ENCODE measurements around the gene SLA2. TPM values are rescaled to one million over a fixed set of nuclear protein-coding genes. Genes with fewer than 3 reads are reported as not detected.

SLA2 gene
- total and polyA plus RNA-seq, 2 of the 8 experiments (the other 6 are each of a cell fraction or from before 2014, with no cell fraction given), result 0.18 TPM; not detected in 1

GRCh38 chr20:36655004-36655403 is 9.0 kb upstream of the SLA2 start:
- DNase-seq (ENCODE audit: low read depth in 1 of 2, low spot score in 2 of 2), result no peak
- H4K8ac ChIP-seq (ENCODE audit: extremely low read depth, insufficient read depth, low read length), result no peak overlapping the region
- H3K4ac ChIP-seq (replicated peaks; ENCODE audit: insufficient read length, low read depth, low read length), result no peak overlapping the region
- H3K4me1 ChIP-seq (replicated peaks in 1 of 4; ENCODE audit: control insufficient read depth in 3 of 4, insufficient read depth in 4 of 4, low read length in 3 of 4), result no peaks in the 10 kb centered on the region
- H3K14ac ChIP-seq (ENCODE audit: insufficient read length), result no peak overlapping the region
- H3K9ac ChIP-seq (replicated peaks in 1 of 4; ENCODE audit: extremely low read depth in 1 of 4, low read depth in 3 of 4, low read length in 3 of 4), result no peak overlapping the region
- H3K9me3 ChIP-seq (ENCODE audit: insufficient read depth in 2 of 2, low read depth in 1 of 2, low read length in 1 of 2), result no peaks in the 10 kb centered on the region
- no peak overlapping the region for H3K4me2 ChIP-seq (ENCODE audit: insufficient read depth in 1 of 2, low read depth in 2 of 2, low read length in 2 of 2)
- H3K36me3 ChIP-seq (ENCODE audit: control insufficient read depth in 2 of 4, insufficient read depth in 4 of 4, low read length in 3 of 4), result peaks cover 0 to 2% (median 0%) of the 10 kb centered on the region in 4 experiments; a peak in 2 of 8 replicates
- no peak overlapping the region for H4K91ac ChIP-seq (replicated peaks; ENCODE audit: insufficient read length, low read length)
- H3K56ac ChIP-seq (replicated peaks; ENCODE audit: insufficient read length, low read depth, low read length), result no peak overlapping the region
- H2BK20ac ChIP-seq (ENCODE audit: low read length), result no peak overlapping the region
- WGBS, 2 experiments (ENCODE audit: extremely low coverage in 1 of 2, insufficient coverage in 1 of 2, insufficient read length in 1 of 2, insufficient replicate concordance in 2 of 2, low coverage in 1 of 2, low lambda C conversion rate in 2 of 2, missing lambda C conversion rate in 1 of 2), result 95% methylated on average over 3 of the region's 3 CpGs; no CpG with 5 or more reads in 1 of the 2 experiments
- no peaks in the 10 kb centered on the region for H3K79me1 ChIP-seq (ENCODE audit: low read depth, low read length)
- no peak for FAIRE-seq
- no peaks in the 10 kb centered on the region for H4K20me1 ChIP-seq (replicated peaks in 1 of 2; ENCODE audit: control insufficient read depth in 1 of 2, insufficient read depth in 2 of 2, low read length in 2 of 2)
- H3K27me3 ChIP-seq (replicated peaks in 1 of 4; ENCODE audit: control insufficient read depth in 3 of 4, extremely low read depth in 1 of 4, insufficient read depth in 3 of 4, low read length in 3 of 4), result no peaks in the 10 kb centered on the region
- no peak overlapping the region for H3K23ac ChIP-seq (ENCODE audit: insufficient read length)
- no peak overlapping the region for H2BK120ac ChIP-seq (replicated peaks; ENCODE audit: low read depth, low read length)
- H2BK5ac ChIP-seq (ENCODE audit: low read depth, low read length), result no peak overlapping the region
- no peak overlapping the region for H4K5ac ChIP-seq (ENCODE audit: insufficient read length, low read depth, low read length)
- no peak overlapping the region for H2AFZ ChIP-seq (ENCODE audit: low read length)
- no peak overlapping the region for H3K4me3 ChIP-seq (ENCODE audit: extremely low read depth in 1 of 4, insufficient read depth in 2 of 4, low read depth in 3 of 4, low read length in 4 of 4)
- CTCF ChIA-PET (ENCODE audit: partially characterized antibody), result interaction anchor here (0.8 to 1.8 kb wide), 4 partner anchors 9 to 105 kb away, joined by 3 to 5 read pairs (median 3); partner anchors contain the start of gene SLA2
- POLR2A ChIA-PET (ENCODE audit: partially characterized antibody), result no interaction called here
- H3K18ac ChIP-seq (ENCODE audit: extremely low read depth, low read length), result no peak overlapping the region
- H2AK5ac ChIP-seq (ENCODE audit: low read depth, low read length), result no peak overlapping the region
- TF ChIP-seq BRCA1 (IDR thresholded peaks at IDR 0.05; ENCODE audit: low read depth, low read length) (no peak), SAP30 (IDR thresholded peaks at IDR 0.05; ENCODE audit: insufficient read depth, insufficient replicate concordance, low read length) (no peak), FOSL1 (IDR thresholded peaks at IDR 0.05; ENCODE audit: insufficient read depth, low read depth, low read length) (no peak), RXRA (IDR thresholded peaks at IDR 0.05; ENCODE audit: insufficient read depth, low read depth, low read length) (no peak), RBBP5 (IDR thresholded peaks at IDR 0.05; ENCODE audit: borderline replicate concordance, low read depth, low read length) (no peak), BACH1 (IDR thresholded peaks at IDR 0.05; ENCODE audit: low read length) (no peak), CHD1 (IDR thresholded peaks at IDR 0.05; ENCODE audit: low read depth, low read length) (no peak), TCF12 (IDR thresholded peaks at IDR 0.05; ENCODE audit: low read depth, low read length) (no peak)
- no peaks in the 10 kb centered on the region for H3K23me2 ChIP-seq (ENCODE audit: low read depth, low read length)
- no peak overlapping the region for H2BK12ac ChIP-seq (ENCODE audit: low read depth, low read length)
- no peaks in the 10 kb centered on the region for H3K79me2 ChIP-seq (ENCODE audit: control insufficient read depth in 1 of 2, insufficient read depth in 2 of 2, low read length in 2 of 2)
- H3K27ac ChIP-seq (ENCODE audit: low read depth, low read length), result no peak overlapping the region
- no peak overlapping the region for H2BK15ac ChIP-seq (ENCODE audit: low read length)
